ENCODE data around the gene KIF6. TPM values are rescaled to one million over a fixed set of nuclear protein-coding genes. Genes with fewer than 3 reads are reported as not detected.

The KIF6 gene
- total RNA-seq, 1 experiment from 2014 or later: 2.7 TPM

- BruUV-seq (replicated peaks): no TSS peak
- DNase-seq (ENCODE audit: low spot score): no peak
- CTCF ChIA-PET: no interaction called here
These were observed 276.2 kb downstream of the KIF6 start for GRCh38 chr6:39449022-39449421.

GRCh38 chr6:39446909-39447308 is 278.3 kb downstream of the KIF6 start:
- no peak overlapping the region for H3K27ac ChIP-seq (ENCODE audit: low read depth, low read length, poor library complexity, severe bottlenecking)
- POLR2A ChIA-PET (ENCODE audit: low non-redundant PET): no interaction called here
- intact Hi-C loops (cut with micrococcal nuclease; ENCODE audit: unreplicated experiment): no loop called here
- peaks cover 12% of the 10 kb centered on the region for H3K4me1 ChIP-seq (ENCODE audit: insufficient read depth, low read length, poor library complexity, severe bottlenecking)
- H3K9me3 ChIP-seq (ENCODE audit: low read depth, low read length, poor library complexity, severe bottlenecking): no peaks in the 10 kb centered on the region
- H3K36me3 ChIP-seq (ENCODE audit: insufficient read depth, low read length, poor library complexity, severe bottlenecking): no peaks in the 10 kb centered on the region
- BruUV-seq (replicated peaks): no TSS peak
- H3K4me3 ChIP-seq (ENCODE audit: low read depth, low read length, poor library complexity, severe bottlenecking): no peak overlapping the region
- no peaks in the 10 kb centered on the region for H3K27me3 ChIP-seq (replicated peaks; ENCODE audit: insufficient read depth, low read depth, low read length, poor library complexity)
- TF ChIP-seq EZH2 (IDR thresholded peaks at IDR 0.05; ENCODE audit: borderline replicate concordance, low read depth, low read length, poor library complexity, severe bottlenecking) (no peak), CTCF (conservative IDR thresholded peaks at IDR 0.05; ENCODE audit: low read depth, low read length) (no peak)
- no peak for DNase-seq (ENCODE audit: low spot score)
- CTCF ChIA-PET: no interaction called here

More at GRCh38 chr6:39449022-39449421, 276.2 kb downstream of the KIF6 start:
- TF ChIP-seq EZH2 (IDR thresholded peaks at IDR 0.05; ENCODE audit: borderline replicate concordance, low read depth, low read length, poor library complexity, severe bottlenecking): no peak
- no peak for TF ChIP-seq CTCF (conservative IDR thresholded peaks at IDR 0.05; ENCODE audit: low read depth, low read length)
- Histone ChIP-seq H3K36me3 (ENCODE audit: insufficient read depth, low read length, poor library complexity, severe bottlenecking) (no peaks in the 10 kb centered on the region), H3K27ac (ENCODE audit: low read depth, low read length, poor library complexity, severe bottlenecking) (no peak overlapping the region), H3K27me3 (replicated peaks; ENCODE audit: insufficient read depth, low read depth, low read length, poor library complexity) (no peaks in the 10 kb centered on the region), H3K4me3 (ENCODE audit: low read depth, low read length, poor library complexity, severe bottlenecking) (no peak overlapping the region), H3K4me1 (ENCODE audit: insufficient read depth, low read length, poor library complexity, severe bottlenecking) (peaks cover 32% of the 10 kb centered on the region), H3K9me3 (ENCODE audit: low read depth, low read length, poor library complexity, severe bottlenecking) (no peaks in the 10 kb centered on the region)
- intact Hi-C loops (cut with micrococcal nuclease; ENCODE audit: unreplicated experiment): no loop called here
- POLR2A ChIA-PET (ENCODE audit: low non-redundant PET): no interaction called here

- no peak overlapping the region for H3K27ac ChIP-seq (ENCODE audit: low read depth, low read length, poor library complexity, severe bottlenecking)
- TF ChIP-seq EZH2 (IDR thresholded peaks at IDR 0.05; ENCODE audit: borderline replicate concordance, low read depth, low read length, poor library complexity, severe bottlenecking) (no peak), CTCF (conservative IDR thresholded peaks at IDR 0.05; ENCODE audit: low read depth, low read length) (no peak)
- H3K4me1 ChIP-seq (ENCODE audit: insufficient read depth, low read length, poor library complexity, severe bottlenecking): no peaks in the 10 kb centered on the region
- intact Hi-C loops (cut with micrococcal nuclease; ENCODE audit: unreplicated experiment): no loop called here
- no peaks in the 10 kb centered on the region for H3K9me3 ChIP-seq (ENCODE audit: low read depth, low read length, poor library complexity, severe bottlenecking)
- H3K36me3 ChIP-seq (ENCODE audit: insufficient read depth, low read length, poor library complexity, severe bottlenecking): no peaks in the 10 kb centered on the region
- no peaks in the 10 kb centered on the region for H3K27me3 ChIP-seq (replicated peaks; ENCODE audit: insufficient read depth, low read depth, low read length, poor library complexity)
- no peak for DNase-seq (ENCODE audit: low spot score)
- ChIA-PET CTCF (no interaction called here), POLR2A (ENCODE audit: low non-redundant PET) (no interaction called here)
- no peak overlapping the region for H3K4me3 ChIP-seq (ENCODE audit: low read depth, low read length, poor library complexity, severe bottlenecking)
- BruUV-seq (replicated peaks): no TSS peak
These were observed 279.5 kb downstream of the KIF6 start for GRCh38 chr6:39445667-39446066.
